HepG2 (cell line): Measurements from ENCODE around the gene KCNIP3. TPM values are rescaled to one million over a fixed set of nuclear protein-coding genes. Genes with fewer than 3 reads are reported as not detected.

Experiments used
- ATF3 ChIP-seq: sonication (generic); formaldehyde crosslinking; IDR thresholded peaks from 2 replicates; pipeline ENCODE4 v1.4.0; 2020; ENCODE audit warnings: missing genetic modification reagents
- E2F1 ChIP-seq: sonication (generic); formaldehyde crosslinking; IDR thresholded peaks from 2 replicates; pipeline ENCODE4 v1.5.0; 2020; ENCODE audit warnings: missing genetic modification reagents
- ESRRA ChIP-seq: sonication (generic); formaldehyde crosslinking; IDR thresholded peaks from 2 replicates; pipeline ENCODE4 v1.5.1; 2020; ENCODE audit warnings: mild to moderate bottlenecking, low read depth, missing genetic modification reagents
- FIP1L1 ChIP-seq: fragments of 200-400 bp; formaldehyde crosslinking; IDR thresholded peaks from 2 replicates; pipeline ENCODE4 v1.6.1; 2018; ENCODE audit warnings: low read depth, mild to moderate bottlenecking, low read length, moderate library complexity, borderline replicate concordance; ENCODE audit not compliant: insufficient read depth
- GFI1 ChIP-seq: sonication (generic); formaldehyde crosslinking; IDR thresholded peaks from 2 replicates; pipeline ENCODE4 v1.5.0; 2020; ENCODE audit warnings: missing genetic modification reagents, mild to moderate bottlenecking, borderline replicate concordance
- MED8 ChIP-seq: sonication (generic); formaldehyde crosslinking; IDR thresholded peaks from 2 replicates; pipeline ENCODE4 v1.8.1; 2023; ENCODE audit warnings: mild to moderate bottlenecking, missing genetic modification reagents; ENCODE audit not compliant: insufficient replicate concordance
- NCOA5 ChIP-seq: sonication (generic); formaldehyde crosslinking; IDR thresholded peaks from 2 replicates; pipeline ENCODE4 v1.4.0; 2020; ENCODE audit warnings: missing genetic modification reagents
- NFAT5 ChIP-seq: sonication (generic); formaldehyde crosslinking; IDR thresholded peaks from 2 replicates; pipeline ENCODE4 v1.4.0; 2020; ENCODE audit warnings: missing genetic modification reagents
- ONECUT2 ChIP-seq: sonication (generic); formaldehyde crosslinking; IDR thresholded peaks from 2 replicates; pipeline ENCODE4 v1.4.0; 2020; ENCODE audit warnings: missing genetic modification reagents
- SP4 ChIP-seq: sonication (generic); formaldehyde crosslinking; IDR thresholded peaks from 2 replicates; pipeline ENCODE4 v1.8.1; 2023; ENCODE audit warnings: mild to moderate bottlenecking, missing genetic modification reagents
- SP5 ChIP-seq: IDR thresholded peaks from 2 replicates; pipeline ENCODE4 v1.6.1; 2016; ENCODE audit warnings: low read depth, borderline replicate concordance
- THAP11 ChIP-seq: IDR thresholded peaks from 2 replicates; pipeline ENCODE4 v1.6.1; 2016; ENCODE audit warnings: missing biosample characterization, missing genetic modification reagents
- THAP9 ChIP-seq: sonication (generic); formaldehyde crosslinking; IDR thresholded peaks from 2 replicates; pipeline ENCODE4; 2020; ENCODE audit warnings: missing genetic modification reagents, mild to moderate bottlenecking, borderline replicate concordance
- ZFP1 ChIP-seq: IDR thresholded peaks from 2 replicates; pipeline ENCODE4 v1.6.1; 2016
- ZNF296 ChIP-seq: sonication (generic); formaldehyde crosslinking; conservative IDR thresholded peaks from 2 replicates; pipeline ENCODE4 v1.5.0; 2020; ENCODE audit warnings: mild to moderate bottlenecking, missing genetic modification reagents
- ZNF3 ChIP-seq: IDR thresholded peaks from 2 replicates; pipeline ENCODE4 v1.7.0; 2017; ENCODE audit warnings: inconsistent platforms
- ZNF33B ChIP-seq: sonication (generic); formaldehyde crosslinking; IDR thresholded peaks from 2 replicates; pipeline ENCODE4 v1.5.1; 2020; ENCODE audit warnings: mild to moderate bottlenecking, missing genetic modification reagents
- ZNF550 ChIP-seq: sonication (generic); formaldehyde crosslinking; IDR thresholded peaks from 2 replicates; pipeline ENCODE4 v1.4.0; 2020; ENCODE audit warnings: mild to moderate bottlenecking, missing genetic modification reagents, borderline replicate concordance
- ZNF776 ChIP-seq: sonication (generic); formaldehyde crosslinking; IDR thresholded peaks from 2 replicates; pipeline ENCODE4 v1.4.0; 2020; ENCODE audit warnings: mild to moderate bottlenecking, missing genetic modification reagents
- ZNF879 ChIP-seq: sonication (generic); formaldehyde crosslinking; IDR thresholded peaks from 2 replicates; pipeline ENCODE4 v1.8.1; 2023; ENCODE audit warnings: missing genetic modification reagents
- polyA plus RNA-seq, 8 experiments: library from polyadenylated mRNA; depleted of rRNA in 3 of 8; stranded (reverse) in 7 of 8; unstranded in 1 of 8; fragments of >200 nt; fragmentation: Illumina TruSeq in 4 of 8; extraction: Trizol in 4 of 8; gene quantifications; 2 replicates each; pipeline versions ENCODE4 v1.2.1 to v1.2.3, GENCODE V29; 2011 to 2016; ENCODE audit warnings: low read depth in 4 of 8, missing spikeins in 1 of 8, mixed read lengths in 1 of 8; ENCODE audit not compliant: insufficient read depth in 1 of 8
- total RNA-seq, 5 experiments: library from RNA; depleted of rRNA; stranded (reverse); fragments of >200 nt; fragmentation: Illumina TruSeq; extraction: Trizol; gene quantifications; 2 replicates each; pipeline ENCODE4 v1.2.3, GENCODE V29; 2016; ENCODE audit warnings: low read depth in 1 of 5

The KCNIP3 gene
- total and polyA plus RNA-seq, 2 of the 13 experiments (the other 11 are each of a cell fraction or from before 2014, with no cell fraction given): not detected

- TF ChIP-seq MED8 (CRISPR knock-in tag) (no peak), ZNF550 (0 out of 2 replicates have a peak, but pooled peaks have one; percentile 31), NCOA5 (CRISPR knock-in tag) (no peak), GFI1 (CRISPR knock-in tag) (no peak), THAP9 (no peak), NFAT5 (CRISPR knock-in tag) (0 out of 2 replicates have a peak, but pooled peaks have one; percentile 3), ESRRA (no peak), ZNF33B (CRISPR knock-in tag) (0 out of 2 replicates have a peak, but pooled peaks have one; percentile 42), ZNF3 (no peak), SP4 (CRISPR knock-in tag) (no peak), ZNF776 (no peak), ZNF879 (CRISPR knock-in tag) (no peak), ONECUT2 (no peak), SP5 (no peak), ZNF296 (CRISPR knock-in tag) (no peak), FIP1L1 (no peak), THAP11 (CRISPR knock-in tag) (no peak), E2F1 (CRISPR knock-in tag) (no peak), ATF3 (CRISPR knock-in tag) (no peak), ZFP1 (CRISPR knock-in tag) (no peak)
Observed at GRCh38 chr2:95388856-95389244, 91.7 kb downstream of the KCNIP3 start (continued).
